GM21576 (cell line): ENCODE data around the gene SPTLC3.

Experiments used
- ATAC-seq: cut with Tn5 transposase; IDR thresholded peaks from one replicate; pipeline ENCODE4 v1.9.1; 2021; ENCODE audit warnings: mild to moderate bottlenecking, moderate library complexity; ENCODE audit not compliant: unreplicated experiment

Gene SPTLC3

DNA sequence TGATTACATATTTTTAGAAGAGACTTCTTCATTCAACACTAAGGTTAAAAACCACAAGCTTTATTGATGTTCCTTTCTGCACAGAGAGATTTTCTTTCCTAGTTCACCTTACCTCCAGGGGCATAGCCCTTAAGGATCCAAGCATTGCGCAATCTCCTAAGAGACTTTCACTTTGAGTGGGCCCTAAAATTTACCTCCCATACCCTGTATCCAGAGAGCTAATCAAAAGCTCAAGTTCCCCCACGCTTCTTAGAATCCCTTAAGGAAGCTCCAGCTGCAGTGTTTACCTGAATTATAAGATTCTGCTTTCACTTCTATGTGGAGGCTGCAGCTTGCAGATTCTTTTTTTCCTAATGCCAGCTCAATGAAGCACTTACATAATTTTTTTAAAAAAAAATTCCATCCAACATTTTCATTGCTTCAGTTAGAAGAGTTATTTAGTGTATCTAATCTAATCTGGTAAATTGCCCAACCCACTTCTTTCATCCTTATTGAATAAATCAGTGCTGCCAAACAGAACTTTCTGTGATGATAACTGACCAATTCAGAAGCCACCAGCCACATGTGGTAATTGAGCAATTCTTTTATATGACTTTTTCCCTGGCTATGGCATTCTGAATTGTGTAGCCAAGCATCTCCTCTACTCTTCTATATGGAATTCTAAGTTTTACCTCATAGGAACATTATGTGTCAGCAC lies 24.6 kb upstream of the SPTLC3 start:
- no peak for ATAC-seq

DNA sequence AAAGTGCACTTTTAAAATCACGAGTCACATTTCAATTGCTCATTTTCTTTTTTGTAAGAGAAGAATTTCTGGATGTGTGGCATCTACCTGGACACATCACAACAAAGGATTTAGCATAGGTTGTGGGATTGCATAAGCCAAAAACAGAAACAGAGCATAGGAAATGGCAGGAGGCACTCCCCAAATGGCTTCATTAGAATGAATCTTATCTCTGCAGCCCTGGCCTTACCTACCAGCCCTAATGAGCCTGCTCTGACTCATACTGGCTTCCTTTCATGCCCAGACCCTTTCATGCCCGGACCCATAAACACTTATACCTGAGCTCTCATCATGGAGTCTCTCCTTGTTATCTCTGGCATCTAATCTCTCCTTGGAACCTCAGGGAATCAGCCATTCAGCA lies 23.9 kb upstream of the SPTLC3 start:
- ATAC-seq, result no peak

DNA sequence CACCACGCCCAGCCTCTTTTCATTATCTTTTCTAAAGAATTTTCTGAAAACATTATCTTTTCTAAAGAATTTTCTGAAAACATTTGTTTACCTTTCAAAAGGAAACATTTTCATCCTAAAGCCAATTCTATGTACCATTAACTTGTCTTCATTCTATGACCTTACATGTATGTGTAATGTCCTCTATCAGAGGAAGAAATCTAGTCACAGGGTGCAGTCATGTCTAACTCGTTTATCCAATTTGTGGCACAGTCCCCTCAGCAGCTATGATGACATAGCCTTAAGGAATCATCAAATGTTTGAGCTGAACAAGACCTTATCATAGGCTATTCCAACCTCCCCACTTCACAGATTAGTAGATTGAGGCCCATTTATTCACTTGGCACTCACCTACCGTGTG lies 21.5 kb upstream of the SPTLC3 start:
- ATAC-seq, result no peak

DNA sequence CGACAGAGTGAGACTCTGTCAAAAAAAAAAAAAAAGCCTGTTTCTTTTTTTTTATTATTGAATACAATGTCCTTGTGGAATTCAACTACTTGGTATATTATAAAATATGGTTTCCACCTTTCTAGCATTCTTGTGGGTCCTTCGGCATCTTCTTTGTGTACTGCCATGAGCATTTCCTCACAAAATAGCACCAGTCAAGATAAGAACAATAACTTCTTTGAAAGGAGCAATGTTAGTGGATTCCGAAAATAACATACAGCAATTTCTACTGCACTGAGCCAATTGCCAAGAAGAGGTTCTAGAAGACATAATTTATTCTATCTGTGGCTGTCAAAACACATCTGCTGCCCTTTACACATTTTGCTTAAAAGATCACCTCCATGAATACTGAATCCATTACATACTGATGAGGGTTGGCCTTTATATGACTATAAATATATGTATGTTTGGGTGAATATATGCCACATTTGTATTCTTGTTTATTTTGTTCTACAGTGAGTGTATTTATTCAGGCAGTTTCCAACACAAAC lies 19.1 kb upstream of the SPTLC3 start:
- ATAC-seq, result no peak

DNA sequence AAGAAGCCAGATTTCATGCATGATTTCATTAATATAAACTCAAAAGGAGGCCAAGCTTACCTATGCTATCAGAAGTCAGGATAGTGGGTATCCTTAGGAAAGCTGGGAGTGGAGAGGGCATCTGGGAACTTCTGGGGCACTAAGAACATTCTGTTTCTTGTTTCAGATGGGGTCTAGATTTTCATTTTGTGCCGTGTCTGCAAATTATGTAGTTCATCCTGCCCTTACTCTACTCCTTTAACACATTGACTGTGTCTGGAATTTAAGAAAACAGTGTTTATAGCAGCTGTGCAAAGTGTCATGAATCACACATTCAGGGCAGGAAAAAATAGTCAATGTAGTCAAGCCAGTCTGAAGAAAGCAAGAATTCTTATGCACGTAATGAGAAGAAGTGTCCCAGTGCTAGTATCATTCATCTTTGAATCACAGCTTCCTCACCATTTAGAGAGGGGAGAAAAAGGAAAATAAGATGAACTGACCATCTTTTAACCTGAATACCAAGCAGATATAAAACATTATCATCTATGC lies 11.6 kb upstream of the SPTLC3 start:
- ATAC-seq, result no peak

DNA sequence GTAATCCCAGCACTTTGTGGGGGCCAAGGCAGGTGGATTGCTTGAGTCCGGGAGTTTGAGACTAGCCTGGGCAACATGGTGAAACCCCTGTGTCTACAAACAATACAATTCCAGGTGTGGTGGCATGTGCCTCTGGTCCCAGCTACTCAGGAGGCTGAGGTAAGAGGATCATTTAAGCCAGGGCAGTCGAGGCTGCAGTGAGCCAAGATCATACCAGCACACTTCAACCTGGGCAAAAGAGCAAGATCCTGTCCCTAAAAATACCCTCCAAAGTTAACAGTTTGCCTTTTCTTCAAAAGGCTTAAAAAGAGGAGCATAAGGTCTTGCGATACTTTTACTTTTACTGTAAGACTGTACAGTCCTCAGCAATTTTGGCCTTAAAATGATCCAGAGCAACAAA lies 10.7 kb upstream of the SPTLC3 start:
- ATAC-seq, result no peak

DNA sequence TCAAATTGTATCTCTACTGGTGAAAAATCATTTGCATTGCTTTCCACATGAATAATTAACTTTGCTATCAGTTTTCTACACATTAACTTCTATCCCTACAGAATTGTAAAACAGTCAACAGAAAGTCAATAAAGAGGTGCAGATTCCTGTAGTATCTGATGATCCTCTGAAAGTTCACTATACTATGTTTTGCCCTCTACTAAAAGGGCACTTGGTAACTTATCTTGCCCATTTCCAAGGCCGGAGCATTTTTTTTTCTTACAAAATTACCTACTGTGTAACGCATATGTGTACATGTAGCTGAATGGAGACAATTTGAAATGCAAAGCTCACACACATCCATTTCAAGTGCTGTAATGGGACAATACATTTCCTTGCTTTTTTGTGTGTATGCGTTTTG lies 9.6 kb upstream of the SPTLC3 start:
- ATAC-seq, result no peak

DNA sequence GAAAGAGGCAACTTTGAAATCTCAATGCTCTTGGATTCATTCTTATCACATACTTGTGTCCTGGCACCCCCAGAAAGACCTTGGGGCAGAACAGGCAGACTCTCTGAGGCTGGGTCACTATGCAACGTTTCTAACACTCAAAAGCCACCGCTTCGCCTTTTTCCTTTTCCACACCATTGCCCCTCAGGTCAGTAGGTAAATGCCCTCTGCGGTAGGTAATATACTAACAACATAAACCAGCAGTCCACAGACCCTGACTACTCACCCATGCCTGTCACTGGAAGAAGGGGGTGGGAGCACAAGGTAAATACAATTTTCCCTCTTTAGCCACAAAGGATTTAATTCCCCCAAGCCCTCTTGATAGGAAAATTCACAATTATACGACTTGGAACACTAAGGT lies 6.5 kb upstream of the SPTLC3 start:
- no peak for ATAC-seq

DNA sequence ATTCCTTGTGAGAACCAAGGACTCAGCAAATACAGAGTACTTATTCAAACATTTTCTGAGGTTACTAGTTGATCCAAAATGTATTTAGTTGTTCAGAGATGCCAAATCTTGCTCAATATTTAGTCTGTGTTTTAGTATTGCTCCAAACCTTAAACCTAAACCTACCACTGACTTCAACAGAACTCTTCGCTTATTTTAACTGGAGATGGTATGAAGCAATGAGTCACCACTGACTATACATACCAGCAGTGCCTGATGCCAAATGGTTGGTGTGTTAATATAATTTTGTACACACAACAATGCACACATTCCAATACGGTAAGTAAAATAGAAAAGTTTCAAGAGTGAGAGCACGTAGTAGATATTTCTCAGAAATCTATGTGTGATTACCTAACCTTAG lies 1.9 kb upstream of the SPTLC3 start:
- ATAC-seq, result no peak

DNA sequence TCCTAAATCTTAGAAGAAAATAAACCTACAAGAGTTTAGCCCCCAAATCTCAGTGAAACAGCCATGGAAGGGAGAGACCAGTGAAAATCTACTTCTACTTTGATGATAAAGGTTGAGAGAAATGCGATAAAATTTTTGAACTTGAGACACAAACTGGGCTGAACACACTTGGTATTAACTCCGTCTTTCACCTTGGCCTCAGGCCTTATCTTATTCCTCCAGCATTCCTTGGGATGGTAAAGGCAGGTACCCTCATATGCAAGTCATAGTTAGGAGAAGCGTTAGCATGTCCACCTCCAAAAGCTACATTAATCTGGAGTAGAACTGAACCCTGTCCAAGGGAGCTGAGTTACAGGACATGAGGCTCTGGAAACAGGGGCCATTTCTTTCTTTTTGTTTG lies 1.2 kb upstream of the SPTLC3 start:
- ATAC-seq, result no peak

DNA sequence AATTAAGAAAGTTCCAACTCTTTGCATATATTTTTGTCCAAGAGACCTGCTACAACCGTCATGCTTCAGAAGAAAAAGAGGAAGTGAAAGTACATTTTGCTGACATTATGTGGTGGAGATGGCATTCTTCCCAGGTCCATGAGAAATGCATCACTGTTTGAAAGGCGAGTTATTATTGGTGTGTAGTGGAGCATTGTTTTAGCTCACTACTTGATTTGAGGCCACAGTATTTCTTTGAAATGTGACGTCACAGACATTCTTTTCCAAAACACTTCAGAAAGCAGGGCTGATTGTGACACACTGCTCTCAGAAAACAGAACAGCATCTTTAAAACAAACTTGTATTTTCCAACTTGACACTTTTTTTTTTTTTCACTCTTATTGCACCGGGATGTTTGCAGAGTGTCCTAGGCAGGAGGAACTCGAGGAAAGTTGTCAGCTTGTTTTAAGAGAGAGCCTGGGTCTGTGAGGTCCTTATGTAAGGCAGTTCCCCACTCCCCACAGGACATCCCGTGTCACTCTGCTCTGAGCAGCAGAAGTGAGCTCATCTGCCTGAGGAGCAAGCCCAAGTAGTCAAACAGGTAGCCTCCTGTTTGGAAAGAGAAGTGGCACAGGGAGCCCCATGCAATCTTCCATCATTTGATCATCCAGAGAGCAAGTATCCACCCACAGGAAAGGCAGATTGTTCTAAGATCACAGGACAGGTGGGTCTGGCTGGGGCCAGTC lies 1.1 kb downstream of the SPTLC3 start:
- peak; percentile 97 for ATAC-seq

DNA sequence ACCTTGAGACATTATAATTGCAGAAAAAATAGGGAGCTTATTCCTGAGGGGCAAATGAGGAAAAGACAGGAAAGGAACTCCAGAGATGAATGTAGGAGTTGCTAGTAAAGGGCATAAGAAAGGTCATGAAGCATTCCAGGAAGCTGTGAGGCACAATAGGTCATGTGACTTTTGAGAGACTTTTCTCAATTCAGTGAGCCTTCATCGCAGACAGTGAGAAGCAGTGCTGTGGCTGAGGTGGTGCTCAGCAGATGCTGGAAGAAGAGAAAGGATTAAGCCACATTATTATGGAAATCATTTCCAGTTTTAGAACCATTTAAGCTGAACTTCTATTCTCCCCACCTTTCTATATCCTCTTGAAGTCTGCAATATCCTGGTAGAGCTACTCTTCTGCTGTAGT lies 4.1 kb downstream of the SPTLC3 start:
- ATAC-seq, result no peak

DNA sequence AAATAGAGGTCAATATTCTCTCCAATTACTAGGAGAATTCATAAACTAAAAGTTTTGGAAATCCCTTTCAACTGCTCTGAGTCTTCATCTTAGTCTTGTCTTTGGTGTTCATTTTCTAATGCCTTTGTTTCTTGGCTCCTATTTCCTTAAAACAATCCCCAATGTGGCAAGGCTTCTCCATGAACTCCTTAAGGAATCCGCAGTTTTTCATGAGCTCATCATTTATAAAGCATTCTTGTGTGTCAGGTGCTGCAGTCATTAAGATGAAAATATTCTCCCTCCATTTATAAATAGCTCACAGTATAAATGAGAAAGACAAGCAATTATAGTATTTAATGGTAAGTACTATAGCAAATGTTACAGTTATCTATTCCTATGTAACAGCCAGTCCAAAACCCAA lies 4.6 kb downstream of the SPTLC3 start:
- ATAC-seq, result no peak

DNA sequence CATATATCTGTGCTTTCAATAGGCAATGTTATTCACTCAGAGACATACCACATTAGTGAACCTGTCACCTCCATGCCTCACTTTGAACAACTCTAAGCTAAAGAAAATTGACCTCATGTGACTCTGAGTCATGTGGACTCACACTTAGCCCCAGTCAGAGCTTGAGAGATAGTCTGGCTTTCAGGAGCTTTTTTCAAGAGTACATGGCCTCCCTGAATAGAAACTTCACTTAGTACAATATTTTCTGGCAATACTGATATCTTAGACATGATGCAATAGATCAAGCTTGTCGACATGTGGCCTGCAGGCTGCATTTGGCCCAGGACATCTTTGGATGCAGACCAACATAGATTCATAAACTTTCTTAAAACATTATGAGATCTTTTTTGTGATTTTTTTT lies 8.5 kb downstream of the SPTLC3 start:
- no peak for ATAC-seq

DNA sequence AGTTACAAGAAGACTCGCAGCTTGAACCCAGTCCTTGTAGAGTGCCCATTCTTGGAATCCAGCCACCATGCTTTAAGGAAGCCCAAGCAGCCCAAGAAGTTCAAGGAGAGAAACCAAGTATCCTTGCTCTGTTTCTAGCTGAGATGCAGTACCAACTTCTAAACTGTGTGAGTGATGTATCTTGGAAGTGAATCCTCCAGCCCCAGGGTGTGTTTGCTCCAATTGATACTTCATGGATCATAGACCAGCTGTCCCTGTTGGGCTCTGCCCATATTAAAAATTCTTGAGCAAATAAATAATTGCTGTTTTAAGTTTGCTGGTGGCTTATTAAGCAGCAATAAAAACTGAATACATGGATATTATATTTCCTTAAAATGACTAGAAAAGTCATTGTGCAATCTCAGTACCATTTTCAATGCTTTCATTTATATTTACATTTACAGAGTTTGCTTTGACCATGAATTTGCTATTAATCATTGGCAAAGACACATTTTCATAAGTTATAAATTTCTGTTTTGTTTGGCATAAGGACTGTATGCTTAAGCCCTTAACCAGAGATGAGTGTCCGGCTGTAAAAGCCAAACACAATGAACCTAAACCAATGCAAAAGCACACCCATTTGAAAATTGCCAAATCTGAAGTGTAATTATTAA lies 9.2 kb downstream of the SPTLC3 start:
- no peak for ATAC-seq

DNA sequence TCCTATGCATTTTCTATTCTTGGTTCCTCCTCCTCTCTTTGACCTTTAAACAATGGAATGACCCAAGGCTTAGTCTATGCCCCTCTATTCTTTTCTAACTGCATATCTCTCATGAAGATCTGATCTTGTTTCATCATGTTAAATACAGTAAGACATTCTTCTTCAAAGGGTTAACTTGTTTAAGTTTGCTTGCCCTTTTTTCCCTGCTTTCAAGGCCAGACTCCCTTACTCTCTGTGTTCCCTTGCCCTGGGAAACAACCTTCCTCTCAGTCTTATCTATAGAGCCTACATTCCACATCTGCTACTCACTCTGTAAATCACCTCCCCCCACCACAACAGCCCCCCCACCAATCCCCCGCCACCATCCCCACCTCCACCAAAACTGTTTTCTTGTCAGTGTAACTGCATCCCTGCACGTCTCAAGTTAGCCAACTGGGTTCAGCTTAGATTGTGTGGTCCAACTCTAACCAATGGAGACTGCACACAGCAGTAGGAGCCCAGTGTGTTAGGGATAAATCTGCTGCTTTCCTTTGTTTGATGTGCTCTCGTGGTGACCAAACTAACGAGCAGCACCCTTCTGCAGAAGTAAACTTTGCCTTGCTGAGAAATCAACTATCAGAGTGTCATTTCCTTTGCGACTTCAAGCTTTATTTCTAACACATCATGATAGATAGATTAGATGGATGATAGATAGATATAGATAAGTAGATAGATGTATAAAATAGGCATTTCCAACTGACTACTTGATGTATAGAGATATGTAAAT lies 12.6 kb downstream of the SPTLC3 start:
- ATAC-seq, result no peak

DNA sequence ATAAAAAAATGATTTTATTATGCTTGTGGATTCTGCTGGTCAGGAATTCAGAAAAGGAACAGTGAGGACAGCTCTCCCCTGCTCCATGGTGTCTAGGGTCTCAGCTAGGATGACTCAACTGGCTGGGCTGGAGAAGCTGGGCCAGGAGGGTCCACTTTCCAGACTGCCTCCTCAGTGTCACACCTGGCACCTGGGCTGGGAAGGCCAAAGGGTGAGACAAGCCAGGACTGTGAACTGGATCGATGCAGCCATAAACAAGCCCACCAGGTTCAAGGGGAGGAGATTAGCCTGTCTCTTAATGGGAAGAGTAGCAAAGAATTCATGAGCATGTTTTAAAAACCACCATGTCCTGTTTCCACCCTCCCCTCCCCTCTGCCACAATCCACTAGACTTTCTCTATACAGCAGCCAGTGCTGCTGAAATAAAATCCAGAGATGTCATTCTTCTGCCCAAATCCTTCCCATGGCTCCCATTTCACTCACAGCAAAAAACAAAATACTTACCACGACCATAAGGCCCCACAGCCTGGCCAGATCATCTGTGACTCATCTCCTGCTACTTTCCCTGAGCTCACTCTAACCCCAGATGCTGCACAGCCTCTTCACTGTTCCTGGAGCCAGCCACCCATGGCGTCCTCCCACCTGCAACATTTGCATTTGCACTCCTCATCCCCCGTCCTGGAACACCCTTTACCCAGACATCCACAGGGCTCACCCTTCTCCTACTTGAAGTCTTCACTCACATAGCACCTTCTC lies 13.8 kb downstream of the SPTLC3 start:
- no peak for ATAC-seq

DNA sequence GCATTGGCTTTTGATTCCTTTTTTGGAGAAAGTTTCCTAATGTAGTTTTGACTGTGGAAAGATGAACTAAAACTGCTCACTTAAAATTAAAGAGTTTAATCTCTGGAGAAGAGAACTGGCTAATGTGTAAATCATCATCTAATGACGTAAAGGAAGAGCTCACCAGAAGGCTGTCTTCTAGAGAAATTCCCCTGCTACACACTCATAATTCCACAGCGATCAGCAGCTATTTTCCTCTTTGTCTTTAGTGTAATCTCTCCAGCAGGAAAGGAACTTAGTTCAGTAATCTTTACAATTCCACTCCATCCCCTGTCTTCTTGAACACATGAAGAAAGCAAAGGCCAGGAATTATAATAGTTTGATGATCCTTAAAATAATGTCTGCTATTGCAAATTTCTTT lies 15.8 kb downstream of the SPTLC3 start:
- no peak for ATAC-seq

DNA sequence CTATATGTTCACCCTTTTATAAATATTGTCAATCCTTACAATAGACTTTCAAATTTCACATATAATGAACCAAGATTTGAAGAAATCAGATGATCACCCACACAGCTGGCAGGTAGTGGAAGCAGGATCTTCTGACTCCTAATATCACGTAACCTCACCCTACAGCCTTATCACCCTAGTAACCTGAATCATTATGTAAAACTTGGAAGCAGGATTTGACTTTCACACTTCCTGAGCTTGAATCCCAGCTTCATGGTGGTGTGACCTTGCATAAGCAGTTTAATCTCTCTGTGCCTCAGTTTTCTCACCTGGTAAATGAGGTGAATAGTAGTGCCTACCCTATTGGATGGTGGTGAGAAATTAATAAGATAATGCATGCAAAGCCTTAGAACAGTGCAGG lies 16.4 kb downstream of the SPTLC3 start:
- no peak for ATAC-seq

DNA sequence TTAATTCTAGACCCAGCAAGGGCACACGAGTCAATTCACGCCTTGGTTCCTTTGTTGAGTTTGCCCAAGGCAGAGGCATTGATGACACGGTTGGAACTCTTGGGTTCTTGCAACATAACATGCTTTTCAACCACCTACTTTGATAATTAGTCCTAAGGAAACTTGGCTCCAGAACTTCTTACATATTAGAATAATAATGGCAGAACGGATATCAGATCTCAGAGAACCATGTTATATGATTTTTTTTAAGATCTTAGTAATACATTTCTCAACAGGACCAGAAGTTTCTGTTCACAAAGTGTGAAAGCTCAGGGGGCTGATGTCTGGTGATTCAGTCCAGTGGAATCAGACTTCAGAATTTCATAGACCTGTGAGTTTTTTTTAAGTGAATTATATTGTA lies 19.2 kb downstream of the SPTLC3 start:
- no peak for ATAC-seq
